Naive thymus-derived CD8-positive, alpha-beta T cell (primary cell): ENCODE measurements around the gene CHCHD5. TPM values are rescaled to one million over a fixed set of nuclear protein-coding genes. Genes with fewer than 3 reads are reported as not detected.
A peak's percentile ranks its signal among the peaks of the same experiment; 100 is the strongest.
"Not testable (repeated sequence)": the region's sequence is repeated elsewhere in the genome, so short reads cannot be mapped to it uniquely, and the experiment has no call there.

Source experiments
- ATAC-seq, 2 donors: fragments of 150-1000 bp; cut with Tn5 transposase in 1 of 2; sonication (Bioruptor Pico), chemical (Tn5 transposase) in 1 of 2; 1 replicate in 1 of 2; 2 replicates in 1 of 2; pipeline ENCODE4 v1.10.0; 2021; ENCODE audit warnings: mild to moderate bottlenecking in 2 of 2, moderate library complexity in 2 of 2
- POLR2A ChIA-PET: fragments of 350-600 bp; sonication (Branson Sonifier 250); formaldehyde crosslinking; loops from one replicate; lab custom pipeline; 2021; ENCODE audit warnings: antibody characterized with exemption; lab: Charles Lee
- DNase-seq, 10 donors: peaks; one replicate each; pipeline versions ENCODE4 v3.0.0 to v3.0.0-alpha.2; 2020 to 2022
- H3K27ac Mint-ChIP-seq, 10 donors: one replicate each; pipeline ENCODE4 v1.8.0; 2020 to 2022; ENCODE audit warnings: mild to moderate bottlenecking in 10 of 10, mixed read lengths in 10 of 10, moderate library complexity in 4 of 10, inconsistent platforms in 1 of 10
- H3K27me3 Mint-ChIP-seq, 5 donors: one replicate each; pipeline ENCODE4 v1.8.0; 2021 to 2022; ENCODE audit warnings: mixed read lengths in 5 of 5
- H3K36me3 Mint-ChIP-seq, 3 donors: one replicate each; pipeline ENCODE4 v1.8.0; 2020 to 2022; ENCODE audit warnings: mixed read lengths in 3 of 3, mild to moderate bottlenecking in 2 of 3, inconsistent platforms in 1 of 3
- H3K4me1 Mint-ChIP-seq, 4 donors: one replicate each; pipeline ENCODE4 v1.8.0; 2021 to 2022; ENCODE audit warnings: mixed read lengths in 4 of 4
- H3K4me3 Mint-ChIP-seq, 10 donors: one replicate each; pipeline ENCODE4 v1.8.0; 2020 to 2022; ENCODE audit warnings: mild to moderate bottlenecking in 10 of 10, mixed read lengths in 10 of 10, moderate library complexity in 6 of 10, inconsistent platforms in 1 of 10
- H3K9me3 Mint-ChIP-seq, 9 donors: one replicate each; pipeline ENCODE4 v1.8.0; 2020 to 2022; ENCODE audit warnings: mixed read lengths in 9 of 9, mild to moderate bottlenecking in 3 of 9, inconsistent platforms in 1 of 9, moderate library complexity in 1 of 9
- polyA plus RNA-seq, 3 donors: library from polyadenylated mRNA; unstranded; fragments of 300-500 nt; fragmentation: Illumina TruSeq; gene quantifications; one replicate each; pipeline ENCODE4 v1.2.3, GENCODE V29; 2021
- total RNA-seq, 8 experiments: library from RNA in 2 of 8; stranded (reverse) in 2 of 8; gene quantifications; one replicate each; pipeline ENCODE4 v1.2.3 and lab custom pipeline; 2021 to 2026

CHCHD5 gene
- total and polyA plus RNA-seq, 5 experiments from 2014 or later, result 20.8 to 61.7 (median 43.6) TPM

- not testable (repeated sequence) for H3K4me3 Mint-ChIP-seq, H3K27ac Mint-ChIP-seq, H3K4me1 Mint-ChIP-seq, ATAC-seq, H3K9me3 Mint-ChIP-seq, H3K27me3 Mint-ChIP-seq, DNase-seq
- POLR2A ChIA-PET, result interaction anchor here (0.6 kb wide), 1 partner anchor 12 kb away, joined by 4 read pairs; no protein-coding TSS in a partner anchor
- peaks cover 0 to 12% (median 5%) of the 10 kb centered on the region in 3 donors for H3K36me3 Mint-ChIP-seq
These were observed 27.9 kb downstream of the CHCHD5 start for GRCh38 chr2:112612283-112612682.

GRCh38 chr2:112614201-112614840, 29.9 kb downstream of the CHCHD5 start:
- POLR2A ChIA-PET, result no interaction called here
- no peaks in the 10 kb centered on the region for H3K9me3 Mint-ChIP-seq
- no peak overlapping the region for H3K4me3 Mint-ChIP-seq
- H3K36me3 Mint-ChIP-seq, result peaks cover 0 to 11% (median 5%) of the 10 kb centered on the region in 3 donors
- H3K4me1 Mint-ChIP-seq, result peaks cover 0 to 3% (median 0%) of the 10 kb centered on the region in 4 donors
- H3K27ac Mint-ChIP-seq, result no peak overlapping the region
- H3K27me3 Mint-ChIP-seq, result peaks cover 0 to 4% (median 0%) of the 10 kb centered on the region in 5 donors
- DNase-seq (no peak), ATAC-seq (no peak)

DNA sequence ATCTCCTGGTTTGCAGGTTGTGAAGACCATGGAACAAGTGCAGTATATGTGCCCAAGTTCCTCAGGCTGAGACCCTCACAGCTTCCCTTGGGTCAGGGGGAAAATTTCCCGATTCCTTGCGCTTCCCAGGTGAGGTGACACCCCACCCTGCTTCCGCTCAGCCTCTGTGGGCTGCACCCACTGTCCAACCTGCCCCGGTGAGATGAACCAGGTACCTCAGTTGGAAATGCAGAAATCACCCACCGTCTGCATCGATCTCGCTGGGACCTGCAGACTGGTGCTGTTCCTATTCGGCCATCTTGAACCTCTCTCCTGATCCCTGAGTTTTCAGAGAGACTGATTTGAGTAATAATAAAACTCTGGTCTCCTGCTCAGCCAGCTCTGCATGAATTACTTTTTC, 30.6 kb downstream of the CHCHD5 start:
- ATAC-seq (no peak), DNase-seq (no peak)
- Mint-ChIP-seq H3K27me3 (peaks cover 0 to 4% (median 0%) of the 10 kb centered on the region in 5 donors), H3K36me3 (peaks cover 0 to 11% (median 5%) of the 10 kb centered on the region in 3 donors), H3K27ac (no peak overlapping the region), H3K4me3 (no peak overlapping the region), H3K9me3 (no peaks in the 10 kb centered on the region), H3K4me1 (peaks cover 0 to 3% (median 0%) of the 10 kb centered on the region in 4 donors)
- POLR2A ChIA-PET, result no interaction called here

- DNase-seq, ATAC-seq: not testable (repeated sequence)
These were observed 31.4 kb downstream of the CHCHD5 start for GRCh38 chr2:112615798-112616197.

DNA sequence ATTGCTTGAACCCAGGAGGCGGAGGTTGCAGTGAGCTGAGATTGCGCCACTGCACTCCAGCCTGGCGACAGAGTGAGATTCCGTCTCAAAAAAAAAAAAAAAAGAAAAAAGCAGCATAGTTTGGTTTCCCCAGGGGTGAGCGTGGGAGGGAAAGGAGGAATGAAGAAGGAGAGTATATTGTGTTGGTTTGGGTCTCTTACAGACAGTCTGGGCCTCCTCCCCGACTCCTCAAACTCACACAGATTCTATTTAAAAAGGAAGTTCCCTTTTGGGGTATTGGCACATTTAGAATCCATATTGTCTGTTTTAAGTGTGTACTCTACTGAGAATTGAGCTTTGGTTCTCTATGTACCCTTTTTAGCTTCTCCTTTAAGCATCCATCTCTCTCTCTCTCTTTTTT, 34.0 kb downstream of the CHCHD5 start:
- H3K27ac Mint-ChIP-seq, result no peak overlapping the region
- peaks cover 0 to 7% (median 5%) of the 10 kb centered on the region in 3 donors for H3K36me3 Mint-ChIP-seq
- POLR2A ChIA-PET, result no interaction called here
- DNase-seq, result no peak
- ATAC-seq, result no peak
- H3K4me3 Mint-ChIP-seq, result no peak overlapping the region
- no peaks in the 10 kb centered on the region for H3K9me3 Mint-ChIP-seq
- H3K27me3 Mint-ChIP-seq, result no peaks in the 10 kb centered on the region
- H3K4me1 Mint-ChIP-seq, result peaks cover 0 to 3% (median 0%) of the 10 kb centered on the region in 4 donors

More at GRCh38 chr2:112615798-112616197, 31.4 kb downstream of the CHCHD5 start:
- H3K4me3 Mint-ChIP-seq, H3K4me1 Mint-ChIP-seq, H3K27ac Mint-ChIP-seq, H3K9me3 Mint-ChIP-seq, H3K27me3 Mint-ChIP-seq: not testable (repeated sequence)
- POLR2A ChIA-PET, result interaction anchor here (0.7 kb wide), 1 partner anchor 55 kb away, joined by 4 read pairs; no protein-coding TSS in a partner anchor
- H3K36me3 Mint-ChIP-seq, result peaks cover 0 to 11% (median 5%) of the 10 kb centered on the region in 3 donors

DNA sequence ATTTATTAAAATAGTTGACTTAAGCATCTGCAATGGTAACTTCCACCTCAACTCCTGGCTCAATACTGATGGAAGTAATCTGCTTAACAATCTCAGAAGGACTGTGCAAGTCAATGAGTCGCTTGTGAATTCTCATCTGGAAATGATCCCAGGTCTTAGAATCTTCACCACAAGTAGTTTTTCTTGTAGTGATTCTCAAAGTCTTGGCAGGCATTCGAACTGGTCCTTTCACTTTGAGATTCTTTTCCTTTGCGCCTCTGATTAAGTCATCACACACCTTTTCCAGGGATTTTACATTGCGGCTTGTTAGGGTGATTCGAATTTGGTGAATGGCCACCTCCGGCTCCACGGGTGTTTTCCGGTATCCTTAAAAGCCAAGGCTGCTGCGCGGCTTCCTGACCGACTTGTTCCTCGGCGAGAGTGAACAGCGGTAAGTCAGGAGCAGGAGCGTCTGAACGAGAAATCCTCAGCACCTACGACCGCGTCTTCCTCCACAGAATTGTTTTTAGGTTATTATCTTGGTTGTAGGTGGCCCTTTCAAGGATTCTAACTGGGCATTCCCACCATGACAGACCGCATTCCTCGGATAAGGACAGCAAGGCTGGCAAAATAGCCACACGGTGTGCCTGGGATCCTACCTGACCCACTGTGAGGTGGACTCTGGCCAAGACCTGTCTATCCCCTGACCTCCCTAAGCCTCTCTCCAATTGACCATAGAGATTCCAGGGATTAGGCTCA, 37.5 kb downstream of the CHCHD5 start:
- POLR2A ChIA-PET, result interaction anchor here (0.7 kb wide), 1 partner anchor 23 kb away, joined by 3 read pairs; no protein-coding TSS in a partner anchor
- ATAC-seq (no peak), DNase-seq (peak in 1 of 10 donors; percentile 26)
- H3K4me3 Mint-ChIP-seq, result no peak overlapping the region
- no peak overlapping the region for H3K27ac Mint-ChIP-seq
- H3K4me1 Mint-ChIP-seq, result peaks cover 2 to 33% (median 20%) of the 10 kb centered on the region in 4 donors
- H3K27me3 Mint-ChIP-seq, result no peaks in the 10 kb centered on the region
- no peaks in the 10 kb centered on the region for H3K9me3 Mint-ChIP-seq
- H3K36me3 Mint-ChIP-seq, result no peaks in the 10 kb centered on the region

DNA sequence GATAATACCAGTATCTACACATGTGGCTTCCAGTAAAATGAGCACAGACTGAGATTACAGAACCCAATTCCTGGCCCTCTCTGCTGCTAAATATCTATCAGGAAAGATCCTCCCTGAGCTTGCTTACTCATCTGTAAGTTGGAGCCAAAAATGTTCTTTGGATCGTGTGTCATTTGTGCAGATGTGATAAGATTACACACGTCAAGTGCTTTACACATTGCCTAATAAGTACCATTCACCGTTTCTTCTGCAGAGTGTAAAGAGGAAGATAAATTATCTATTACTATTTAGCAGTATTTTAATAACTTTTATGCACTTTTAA, 38.1 kb downstream of the CHCHD5 start:
- H3K4me1 Mint-ChIP-seq, result peaks cover 4 to 38% (median 25%) of the 10 kb centered on the region in 4 donors
- H3K27me3 Mint-ChIP-seq, result no peaks in the 10 kb centered on the region
- no peaks in the 10 kb centered on the region for H3K9me3 Mint-ChIP-seq
- H3K4me3 Mint-ChIP-seq, result no peak overlapping the region
- H3K27ac Mint-ChIP-seq, result no peak overlapping the region
- no peak for DNase-seq
- no peak for ATAC-seq
- POLR2A ChIA-PET, result interaction anchor here (0.6 to 0.7 kb wide), 2 partner anchors 23 to 49 kb away, joined by 3 read pairs; no protein-coding TSS in a partner anchor
- no peaks in the 10 kb centered on the region for H3K36me3 Mint-ChIP-seq

GRCh38 chr2:112623913-112624777, 39.7 kb downstream of the CHCHD5 start:
- Mint-ChIP-seq H3K4me1 (peaks cover 8 to 51% (median 32%) of the 10 kb centered on the region in 4 donors), H3K27ac (peak overlapping the region in 7 of 10 donors; percentile 34 to 87 (median 63)), H3K27me3 (no peaks in the 10 kb centered on the region), H3K4me3 (peak overlapping the region in 4 of 10 donors; percentile 1 to 34 (median 30)), H3K9me3 (no peaks in the 10 kb centered on the region), H3K36me3 (no peaks in the 10 kb centered on the region)
- ATAC-seq (peak; percentile 34 to 68), DNase-seq (peak in 8 of 10 donors; percentile 14 to 68 (median 34))
- POLR2A ChIA-PET, result interaction anchor here (0.6 to 14.0 kb wide), 2 partner anchors 12 to 21 kb away, joined by 4 to 330 read pairs; partner anchors contain the start of gene SLC20A1

- Mint-ChIP-seq H3K36me3 (no peaks in the 10 kb centered on the region), H3K9me3 (no peaks in the 10 kb centered on the region), H3K27ac (peak overlapping the region in 6 of 10 donors; percentile 31 to 93 (median 86)), H3K27me3 (no peaks in the 10 kb centered on the region), H3K4me3 (peak overlapping the region in 4 of 10 donors; percentile 12 to 48 (median 39)), H3K4me1 (peaks cover 12 to 66% (median 45%) of the 10 kb centered on the region in 4 donors)
- DNase-seq, result peak in 1 of 10 donors; percentile 58
- no peak for ATAC-seq
- POLR2A ChIA-PET, result interaction anchor here (1.8 to 14.0 kb wide), 3 partner anchors 19 to 100 kb away, joined by 4 to 330 read pairs (median 4); partner anchors contain the start of gene SLC20A1
These were observed 41.2 kb downstream of the CHCHD5 start for GRCh38 chr2:112625474-112626114.

- Mint-ChIP-seq H3K9me3 (no peaks in the 10 kb centered on the region), H3K4me1 (peaks cover 19 to 76% (median 56%) of the 10 kb centered on the region in 4 donors), H3K27me3 (peaks cover 0 to 2% (median 0%) of the 10 kb centered on the region in 5 donors), H3K27ac (peak overlapping the region; percentile 34 to 95 (median 88)), H3K36me3 (no peaks in the 10 kb centered on the region), H3K4me3 (peak overlapping the region; percentile 62 to 83 (median 77))
- peak; percentile 59 to 66 for ATAC-seq
- POLR2A ChIA-PET, result interaction anchor here (0.6 to 14.0 kb wide), 5 partner anchors 18 to 99 kb away, joined by 3 to 330 read pairs (median 4); partner anchors contain the start of gene SLC20A1
- DNase-seq, result peak; percentile 41 to 84 (median 64)
These were observed 42.2 kb downstream of the CHCHD5 start for GRCh38 chr2:112626604-112627059.
